GM12892 (cell line): Measurements from ENCODE around the gene SLC38A9. TPM values are rescaled to one million over a fixed set of nuclear protein-coding genes. Genes with fewer than 3 reads are reported as not detected.
"Not testable (repeated sequence)": the region's sequence is repeated elsewhere in the genome, so short reads cannot be mapped to it uniquely, and the experiment has no call there.

Experiments used
- DNase-seq: peaks from one replicate; pipeline ENCODE4 v3.0.0; 2011; ENCODE audit not compliant: insufficient read length
- FAIRE-seq: peaks from 2 replicates; lab custom pipeline; 2011; peaks lifted over from hg19 to GRCh38; lab: Jason Lieb, UNC
- POLR2A ChIP-seq: IDR thresholded peaks from 2 replicates; pipeline ENCODE4 v1.6.1; 2011; ENCODE audit warnings: low read depth, low read length, control low read depth
- POLR2AphosphoS5 ChIP-seq: IDR thresholded peaks from 2 replicates; pipeline ENCODE4 v1.6.1; 2011; ENCODE audit warnings: low read depth, low read length, control low read depth
- TAF1 ChIP-seq: IDR thresholded peaks from 2 replicates; pipeline ENCODE4 v1.6.1; 2011; ENCODE audit warnings: low read depth, mild to moderate bottlenecking, control low read depth, low read length, borderline replicate concordance
- polyA plus RNA-seq: library from polyadenylated mRNA; unstranded; fragments of >200 nt; gene quantifications from one replicate; pipeline ENCODE4 v1.2.1, GENCODE V29; 2012; ENCODE audit warnings: missing spikeins, inconsistent platforms; ENCODE audit not compliant: missing spikeins

Gene SLC38A9, protein sequence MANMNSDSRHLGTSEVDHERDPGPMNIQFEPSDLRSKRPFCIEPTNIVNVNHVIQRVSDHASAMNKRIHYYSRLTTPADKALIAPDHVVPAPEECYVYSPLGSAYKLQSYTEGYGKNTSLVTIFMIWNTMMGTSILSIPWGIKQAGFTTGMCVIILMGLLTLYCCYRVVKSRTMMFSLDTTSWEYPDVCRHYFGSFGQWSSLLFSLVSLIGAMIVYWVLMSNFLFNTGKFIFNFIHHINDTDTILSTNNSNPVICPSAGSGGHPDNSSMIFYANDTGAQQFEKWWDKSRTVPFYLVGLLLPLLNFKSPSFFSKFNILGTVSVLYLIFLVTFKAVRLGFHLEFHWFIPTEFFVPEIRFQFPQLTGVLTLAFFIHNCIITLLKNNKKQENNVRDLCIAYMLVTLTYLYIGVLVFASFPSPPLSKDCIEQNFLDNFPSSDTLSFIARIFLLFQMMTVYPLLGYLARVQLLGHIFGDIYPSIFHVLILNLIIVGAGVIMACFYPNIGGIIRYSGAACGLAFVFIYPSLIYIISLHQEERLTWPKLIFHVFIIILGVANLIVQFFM
- polyA plus RNA-seq, result 15.0 TPM

DNA sequence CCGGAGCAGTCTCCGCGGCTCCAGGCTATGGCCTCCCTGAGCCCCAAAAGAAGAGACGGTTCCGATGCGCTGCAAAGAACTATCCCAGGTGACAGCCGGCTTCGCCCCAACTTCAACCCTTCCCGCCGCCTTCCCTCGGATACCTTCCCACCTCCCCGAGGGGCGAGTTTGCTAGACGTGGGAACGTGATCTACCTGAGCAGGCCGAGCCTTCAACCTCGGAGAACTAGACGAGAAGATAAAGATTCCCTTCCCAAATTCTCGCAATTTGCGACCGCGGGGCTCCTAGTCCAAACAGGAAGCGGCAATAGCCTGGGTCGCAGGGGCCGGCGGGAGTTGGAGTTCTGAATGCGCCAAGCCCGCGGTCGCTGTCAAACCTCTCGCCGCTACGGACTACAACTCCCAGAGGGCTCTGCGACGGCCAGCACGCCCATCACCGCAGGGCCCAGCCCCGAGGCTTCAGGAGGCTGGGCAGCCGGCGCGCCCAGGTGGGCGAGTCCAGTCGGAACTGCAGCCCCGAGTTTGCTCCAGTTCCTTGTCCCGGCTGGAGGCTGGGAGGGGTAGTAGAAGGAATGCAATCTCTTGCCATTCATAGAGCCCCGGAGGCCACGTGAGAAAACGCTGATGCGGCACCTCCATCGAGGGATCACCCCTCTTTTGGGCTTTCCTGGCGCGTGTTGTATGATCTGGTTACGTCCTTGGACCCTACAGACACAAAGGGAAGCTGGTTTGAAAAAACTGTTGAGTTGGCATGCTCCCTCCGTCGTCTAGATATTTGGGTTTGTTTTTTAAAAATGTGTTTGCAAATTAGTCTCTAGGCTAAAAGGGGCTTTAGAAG lies at the start of gene SLC38A9:
Gene SLC38A9 (minus strand): TSS at position 302 of the 837 bp plus-strand sequence. CDS start 14,366 bp downstream, outside the sequence.
- TF ChIP-seq TAF1, result 0 out of 2 replicates have a peak, but pooled peaks have one; percentile 7
- 0 out of 2 replicates have a peak, but pooled peaks have one; percentile 52 for TF ChIP-seq POLR2AphosphoS5
- peak; percentile 78; the same call in 1 of the 2 replicates for TF ChIP-seq POLR2A

DNA sequence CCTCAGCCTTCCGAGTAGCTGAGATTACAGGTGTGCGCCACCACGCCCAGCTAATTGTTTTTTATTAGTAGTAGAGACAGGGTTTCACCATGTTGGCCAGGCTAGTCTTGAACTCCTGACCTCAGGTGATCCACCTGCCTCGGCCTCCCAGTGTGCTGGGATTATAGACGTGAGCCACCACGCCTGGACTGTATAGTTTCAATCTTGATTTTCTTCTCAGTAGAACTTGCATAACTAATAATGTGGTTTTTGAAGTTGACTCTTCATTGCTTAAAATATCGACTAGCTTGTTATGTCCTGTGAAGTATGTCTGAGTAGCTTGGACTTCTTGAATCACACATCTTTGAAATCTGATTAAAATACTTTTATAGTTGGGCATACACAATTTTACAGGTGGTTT lies 49.6 kb upstream of the SLC38A9 start:
- not testable (repeated sequence) for DNase-seq, FAIRE-seq

More for the DNA sequence above, at the start of gene SLC38A9:
- FAIRE-seq, result peak; percentile 90
- DNase-seq, result peak; percentile 80

DNA sequence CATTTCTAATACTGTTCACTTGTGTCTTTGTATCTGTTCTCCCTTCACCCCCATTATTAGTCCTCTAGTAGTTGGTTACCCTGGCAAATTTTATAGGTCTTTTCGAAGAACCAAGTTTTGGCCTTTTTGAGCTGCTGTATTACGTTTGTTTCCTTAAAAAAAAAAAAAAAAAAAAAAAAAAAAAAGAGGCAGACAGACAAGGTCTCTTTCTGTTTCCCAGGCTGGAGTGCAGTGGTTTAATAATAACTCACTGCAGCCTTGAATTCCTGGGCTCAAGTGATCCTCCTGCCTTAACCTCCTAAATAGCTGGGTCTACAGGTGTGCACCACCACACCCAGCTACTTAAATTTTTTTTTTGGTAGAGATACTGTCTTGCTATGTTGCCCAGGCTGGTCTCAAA lies 46.6 kb upstream of the SLC38A9 start:
- no peak for FAIRE-seq
- TF ChIP-seq POLR2A, result no peak
- no peak for TF ChIP-seq TAF1
- TF ChIP-seq POLR2AphosphoS5, result no peak
- DNase-seq, result no peak

DNA sequence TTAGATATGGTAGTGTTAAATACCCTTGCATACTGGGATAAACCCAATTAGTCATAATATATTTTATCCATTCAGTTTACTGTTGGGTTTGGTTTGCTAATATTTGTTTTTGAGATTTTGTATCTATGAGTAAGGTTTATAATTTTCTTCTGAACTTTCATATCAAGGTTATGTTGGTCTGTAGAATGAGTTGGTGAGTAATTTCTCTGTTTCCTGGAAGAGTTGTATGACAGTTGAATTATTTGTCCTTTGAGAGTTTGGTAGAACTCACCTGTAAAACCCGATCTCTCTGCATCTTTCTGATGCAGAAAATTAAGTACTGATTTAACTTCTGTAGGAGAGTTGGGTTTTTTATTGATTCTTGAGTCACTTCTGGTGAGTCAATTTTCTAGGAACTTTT lies 46.1 kb upstream of the SLC38A9 start:
- TF ChIP-seq POLR2AphosphoS5 (no peak), POLR2A (no peak), TAF1 (no peak)
- FAIRE-seq (no peak), DNase-seq (no peak)

DNA sequence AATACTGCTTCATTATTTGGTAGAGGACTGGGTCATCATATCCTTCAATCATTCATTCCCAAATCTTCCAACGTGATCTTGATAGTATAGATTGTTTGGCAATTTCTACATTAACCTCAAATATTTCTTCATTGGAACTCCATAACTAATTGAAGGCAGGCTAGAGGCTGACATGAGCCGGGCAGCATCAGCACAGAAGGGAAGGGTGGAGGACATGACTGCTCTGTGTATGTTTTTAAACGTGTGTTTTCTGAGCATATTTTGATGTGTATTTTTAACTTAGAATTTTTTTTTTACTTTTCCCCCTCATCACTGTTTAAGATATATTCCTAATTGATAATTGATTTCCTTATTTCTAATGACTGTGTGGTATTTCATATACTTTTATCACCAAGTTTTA lies 38.4 kb upstream of the SLC38A9 start:
- TF ChIP-seq POLR2AphosphoS5 (no peak), POLR2A (no peak), TAF1 (no peak)
- FAIRE-seq, result no peak
- no peak for DNase-seq

DNA sequence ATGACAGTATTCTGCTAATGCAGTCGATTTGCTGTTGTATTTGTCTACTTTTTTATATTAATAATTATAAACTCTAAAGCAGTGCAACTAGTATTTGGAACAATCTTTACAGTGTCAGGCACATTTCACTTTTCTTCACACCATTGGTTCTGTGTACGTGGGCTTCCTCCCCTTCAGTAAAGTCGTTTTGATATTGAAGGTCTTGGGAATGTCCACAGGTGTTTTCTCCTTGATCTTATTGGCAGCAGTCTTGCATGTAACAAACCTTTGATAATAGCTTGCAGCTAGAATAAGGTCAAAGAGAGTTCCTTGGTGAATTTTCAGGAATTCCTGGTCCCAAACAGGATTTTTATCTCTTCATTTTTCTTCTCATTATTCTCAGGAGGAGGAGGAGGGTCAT lies 37.9 kb upstream of the SLC38A9 start:
- no peak for FAIRE-seq
- DNase-seq, result no peak
- TF ChIP-seq POLR2A (no peak), POLR2AphosphoS5 (no peak), TAF1 (no peak)

DNA sequence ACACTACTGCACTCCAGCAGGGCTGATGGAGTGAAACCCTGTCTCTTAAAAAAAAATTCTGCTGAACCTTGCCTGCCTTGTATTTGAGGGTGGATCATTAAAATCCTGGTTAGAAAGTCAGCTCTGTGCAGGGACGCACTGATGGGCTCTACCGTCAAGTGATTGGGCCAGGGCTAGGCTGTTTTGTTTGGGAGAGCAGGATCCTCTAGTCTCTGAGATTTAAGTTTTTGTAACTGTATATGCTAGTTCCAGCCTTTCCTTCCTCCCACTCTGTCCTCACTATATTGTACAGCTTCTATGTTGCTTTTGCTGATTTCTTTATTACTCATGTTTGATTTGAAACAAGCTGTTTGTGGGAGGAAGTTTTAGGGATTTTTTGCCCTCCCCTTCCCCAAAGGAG lies 37.3 kb upstream of the SLC38A9 start:
- TF ChIP-seq POLR2AphosphoS5, result no peak
- TF ChIP-seq POLR2A, result no peak
- TF ChIP-seq TAF1, result no peak
- DNase-seq, result no peak
- no peak for FAIRE-seq

DNA sequence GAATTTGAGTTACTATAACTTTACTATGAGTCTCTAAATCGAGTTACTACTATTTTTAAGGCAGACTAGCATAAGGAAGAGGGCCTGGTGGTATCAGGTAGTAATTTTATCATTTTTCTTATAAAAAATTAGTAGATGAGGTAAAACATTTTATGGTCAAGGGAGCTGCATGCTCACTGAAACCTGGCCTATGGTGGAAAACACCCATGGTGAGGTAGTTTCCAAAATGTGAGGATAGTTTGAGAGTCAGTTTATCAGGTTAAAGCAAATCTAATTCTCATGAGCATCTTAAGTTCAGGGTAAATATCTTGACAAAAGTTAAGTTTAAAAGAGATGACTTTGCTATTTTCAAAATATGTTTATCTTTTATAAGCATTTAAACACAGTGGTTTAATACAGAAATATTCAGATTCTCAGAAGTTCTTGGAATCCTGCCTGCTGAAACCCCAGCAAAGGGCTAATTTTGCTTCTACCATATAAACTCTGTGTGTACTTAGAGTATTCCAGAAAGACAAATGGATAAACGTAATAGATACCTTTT lies 35.7 kb upstream of the SLC38A9 start:
- no peak for DNase-seq
- no peak for TF ChIP-seq POLR2AphosphoS5
- TF ChIP-seq TAF1, result no peak
- FAIRE-seq, result no peak

DNA sequence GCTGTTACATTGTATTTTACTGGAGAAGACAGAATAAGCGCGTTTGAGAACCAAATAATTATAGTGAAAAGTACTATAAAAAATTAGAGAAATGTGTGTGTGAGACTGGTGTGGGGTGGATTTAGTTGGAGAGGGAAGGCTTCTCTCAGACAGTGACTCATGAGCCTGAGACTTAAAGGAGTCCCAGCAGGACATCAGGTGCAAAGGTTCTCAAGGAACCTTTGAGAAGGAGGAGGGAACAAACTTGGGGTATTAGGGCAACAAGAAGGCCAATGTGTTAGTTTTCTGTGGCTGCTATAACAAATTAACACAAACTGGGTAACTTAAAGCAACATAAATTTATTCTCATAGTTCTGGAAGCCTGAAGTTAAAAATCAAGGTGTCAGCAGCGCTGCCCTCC lies 30.7 kb upstream of the SLC38A9 start:
- FAIRE-seq (no peak), DNase-seq (no peak)
- TF ChIP-seq POLR2A, result no peak
- TF ChIP-seq POLR2AphosphoS5, result no peak
- no peak for TF ChIP-seq TAF1

DNA sequence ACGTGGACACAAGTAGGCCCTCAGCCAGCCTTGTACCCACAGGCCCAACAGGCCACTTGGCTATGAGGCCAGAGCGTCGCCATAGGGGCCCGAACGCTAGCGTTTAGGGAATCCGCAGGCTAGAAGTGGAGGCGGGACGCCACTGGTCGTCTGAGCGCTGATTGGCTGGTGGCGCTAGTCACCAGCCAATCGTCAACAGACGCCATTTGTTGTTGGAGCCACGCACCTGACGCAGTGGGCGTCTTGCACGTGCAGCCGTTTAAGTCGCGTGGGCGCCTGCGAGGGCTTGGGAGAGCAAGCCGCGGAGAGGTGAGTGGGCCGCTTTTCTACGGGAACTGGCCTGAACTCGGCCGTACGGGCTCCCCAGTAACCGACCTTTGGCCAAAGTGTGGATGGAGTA lies 25.7 kb upstream of the SLC38A9 start, which contains the start of gene DDX4:
Gene DDX4 (plus strand): TSS at position 269 of the 400 bp plus-strand sequence. CDS start 903 bp downstream, outside the sequence.
- no peak for TF ChIP-seq POLR2A
- no peak for TF ChIP-seq TAF1
- TF ChIP-seq POLR2AphosphoS5, result no peak
- FAIRE-seq (no peak), DNase-seq (no peak)

DNA sequence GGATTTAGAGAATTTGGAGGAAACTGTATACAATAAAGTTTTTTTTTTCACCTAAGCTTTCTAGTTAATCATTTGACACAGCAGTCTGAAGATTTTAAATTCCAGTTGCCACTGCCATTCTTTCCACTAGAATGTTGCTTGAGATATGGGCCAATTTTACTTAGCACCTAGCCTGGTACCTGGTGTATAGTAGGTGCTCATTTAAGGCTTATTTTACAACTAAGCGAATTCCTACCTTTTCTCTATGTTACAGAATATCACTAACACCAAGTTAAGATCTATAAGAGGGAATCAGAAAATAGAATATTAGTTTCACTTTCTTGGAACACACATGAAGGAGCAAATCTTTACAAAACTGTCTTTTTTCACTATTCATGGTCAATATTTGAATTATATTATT lies 22.5 kb upstream of the SLC38A9 start:
- FAIRE-seq (no peak), DNase-seq (no peak)
- TF ChIP-seq POLR2A (no peak), TAF1 (no peak), POLR2AphosphoS5 (no peak)
